GM19467 (cell line): ENCODE measurements around the gene HERC3.

Experiments
- ATAC-seq: cut with Tn5 transposase; IDR thresholded peaks from one replicate; pipeline ENCODE4 v1.9.1; 2021; ENCODE audit warnings: mild to moderate bottlenecking, moderate library complexity; ENCODE audit not compliant: unreplicated experiment

Gene HERC3

GRCh38 chr4:88591787-88592599 is at the start of gene HERC3:
HERC3 (plus strand) TSS chr4:88592480; CDS start chr4:88605824, 13,344 bp downstream.
- ATAC-seq = peak; percentile 99

- no peak for ATAC-seq
Measured at GRCh38 chr4:88549815-88550214, 42.5 kb upstream of the HERC3 start.

- ATAC-seq = no peak
Measured at GRCh38 chr4:88567591-88567990, 24.7 kb upstream of the HERC3 start.

- ATAC-seq = no peak
Measured at GRCh38 chr4:88570001-88570400, 22.3 kb upstream of the HERC3 start.

GRCh38 chr4:88573276-88573980 is 18.9 kb upstream of the HERC3 start:
- ATAC-seq = no peak

- ATAC-seq = no peak
Measured at GRCh38 chr4:88573995-88574394, 18.3 kb upstream of the HERC3 start.

- ATAC-seq = no peak
Measured at GRCh38 chr4:88575186-88575585, 17.1 kb upstream of the HERC3 start.

- no peak for ATAC-seq
Measured at GRCh38 chr4:88582493-88582892, 9.8 kb upstream of the HERC3 start.

GRCh38 chr4:88583631-88584470 is 8.4 kb upstream of the HERC3 start:
- no peak for ATAC-seq

- no peak for ATAC-seq
Measured at GRCh38 chr4:88584471-88584900, 7.8 kb upstream of the HERC3 start.

- no peak for ATAC-seq
Measured at GRCh38 chr4:88585917-88586316, 6.4 kb upstream of the HERC3 start.

- ATAC-seq = no peak
Measured at GRCh38 chr4:88587306-88587705, 5.0 kb upstream of the HERC3 start.

- ATAC-seq = peak; percentile 74
Measured at GRCh38 chr4:88592600-88593448, 544 bp downstream of the HERC3 start.

- no peak for ATAC-seq
Measured at GRCh38 chr4:88597970-88598660, 5.8 kb downstream of the HERC3 start.

- no peak for ATAC-seq
Measured at GRCh38 chr4:88599298-88599697, 7.0 kb downstream of the HERC3 start.

- no peak for ATAC-seq
Measured at GRCh38 chr4:88599714-88600113, 7.4 kb downstream of the HERC3 start.

GRCh38 chr4:88600176-88600838 is 8.0 kb downstream of the HERC3 start:
- no peak for ATAC-seq

- no peak for ATAC-seq
Measured at GRCh38 chr4:88604978-88605678, 12.8 kb downstream of the HERC3 start.

- ATAC-seq = no peak
Measured at GRCh38 chr4:88605736-88606135, 13.5 kb downstream of the HERC3 start.
